GM12864 (cell line): ENCODE measurements around the gene SFT2D1.
"Not testable (repeated sequence)": the region's sequence is repeated elsewhere in the genome, so short reads cannot be mapped to it uniquely, and the experiment has no call there.

Experiments
- DNase-seq: peaks from one replicate; pipeline ENCODE4 v3.0.0-alpha.2; 2011; ENCODE audit warnings: low read depth
- H3K4me3 ChIP-seq: 2 replicates; pipeline ENCODE4 v1.5.1; 2011; ENCODE audit warnings: mild to moderate bottlenecking, low read depth, low read length, control low read depth
- CTCF ChIP-seq: IDR thresholded peaks from 2 replicates; pipeline ENCODE4 v1.5.1; 2011; ENCODE audit warnings: low read depth, mild to moderate bottlenecking, moderate library complexity, low read length, control low read depth, inconsistent platforms; ENCODE audit errors: missing control alignments

The SFT2D1 gene

GRCh38 chr6:166353507-166353906 is 11.2 kb upstream of the SFT2D1 start:
- no peak for TF ChIP-seq CTCF
- DNase-seq, result no peak

GRCh38 chr6:166352923-166353322 is 10.6 kb upstream of the SFT2D1 start:
- DNase-seq, result no peak
- no peak for TF ChIP-seq CTCF
- no peak overlapping the region for H3K4me3 ChIP-seq

More at GRCh38 chr6:166353507-166353906, 11.2 kb upstream of the SFT2D1 start:
- no peak overlapping the region for H3K4me3 ChIP-seq

- peak; percentile 58 for DNase-seq
- H3K4me3 ChIP-seq, result no peak overlapping the region
- TF ChIP-seq CTCF, result no peak
These were observed 9.5 kb upstream of the SFT2D1 start for GRCh38 chr6:166351715-166352285.

- no peak for DNase-seq
- no peak overlapping the region for H3K4me3 ChIP-seq
These were observed 6.1 kb upstream of the SFT2D1 start for GRCh38 chr6:166348305-166348949.

GRCh38 chr6:166346965-166347364 is 4.6 kb upstream of the SFT2D1 start:
- DNase-seq, result no peak
- no peak for TF ChIP-seq CTCF

More at GRCh38 chr6:166348305-166348949, 6.1 kb upstream of the SFT2D1 start:
- no peak for TF ChIP-seq CTCF

GRCh38 chr6:166346449-166346848 is 4.1 kb upstream of the SFT2D1 start:
- no peak for DNase-seq
- TF ChIP-seq CTCF, result no peak
- no peak overlapping the region for H3K4me3 ChIP-seq

More at GRCh38 chr6:166346965-166347364, 4.6 kb upstream of the SFT2D1 start:
- H3K4me3 ChIP-seq, result no peak overlapping the region

GRCh38 chr6:166345672-166346071 is 3.3 kb upstream of the SFT2D1 start:
- not testable (repeated sequence) for DNase-seq, H3K4me3 ChIP-seq

- not testable (repeated sequence) for H3K4me3 ChIP-seq, DNase-seq
These were observed 2.6 kb upstream of the SFT2D1 start for GRCh38 chr6:166344921-166345320.
